HL-60 (cell line): ENCODE results near the gene RHBDL3.

ENCODE experiments used
- GABPA ChIP-seq: IDR thresholded peaks from 2 replicates; pipeline ENCODE4 v1.6.1; 2012; ENCODE audit warnings: low read depth
- POLR2AphosphoS5 ChIP-seq: IDR thresholded peaks from 2 replicates; pipeline ENCODE4 v1.6.1; 2012; ENCODE audit warnings: low read depth
- TF ChIP-seq, protein P1 (sequence below): IDR thresholded peaks from one replicate; pipeline ENCODE4 v1.5.1; 2011; ENCODE audit warnings: low read length, control low read depth, inconsistent platforms; ENCODE audit not compliant: insufficient read depth
- TF ChIP-seq, protein P2 (sequence below): IDR thresholded peaks from 2 replicates; pipeline ENCODE4 v1.6.1; 2012; ENCODE audit warnings: low read depth; ENCODE audit not compliant: insufficient replicate concordance

DNA sequence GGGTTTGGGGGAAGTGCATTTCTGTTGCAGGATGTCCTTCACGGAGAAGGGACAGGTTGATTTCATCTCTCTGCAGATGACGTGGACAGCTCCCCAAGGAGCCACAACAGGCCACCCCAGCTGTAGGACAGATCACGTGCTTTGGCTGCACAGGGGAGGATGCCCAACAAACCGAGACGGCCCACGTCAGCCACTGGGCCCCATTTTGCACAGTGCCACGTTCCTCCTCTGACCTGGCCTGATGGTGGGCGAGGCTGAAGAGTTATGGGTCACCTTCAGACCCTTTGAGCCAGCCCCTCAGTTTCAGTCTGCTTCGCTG is 9.0 kb upstream of the RHBDL3 start:
- no peak for TF ChIP-seq GABPA
- no peak for TF ChIP-seq POLR2AphosphoS5
- TF ChIP-seq, protein P1, sequence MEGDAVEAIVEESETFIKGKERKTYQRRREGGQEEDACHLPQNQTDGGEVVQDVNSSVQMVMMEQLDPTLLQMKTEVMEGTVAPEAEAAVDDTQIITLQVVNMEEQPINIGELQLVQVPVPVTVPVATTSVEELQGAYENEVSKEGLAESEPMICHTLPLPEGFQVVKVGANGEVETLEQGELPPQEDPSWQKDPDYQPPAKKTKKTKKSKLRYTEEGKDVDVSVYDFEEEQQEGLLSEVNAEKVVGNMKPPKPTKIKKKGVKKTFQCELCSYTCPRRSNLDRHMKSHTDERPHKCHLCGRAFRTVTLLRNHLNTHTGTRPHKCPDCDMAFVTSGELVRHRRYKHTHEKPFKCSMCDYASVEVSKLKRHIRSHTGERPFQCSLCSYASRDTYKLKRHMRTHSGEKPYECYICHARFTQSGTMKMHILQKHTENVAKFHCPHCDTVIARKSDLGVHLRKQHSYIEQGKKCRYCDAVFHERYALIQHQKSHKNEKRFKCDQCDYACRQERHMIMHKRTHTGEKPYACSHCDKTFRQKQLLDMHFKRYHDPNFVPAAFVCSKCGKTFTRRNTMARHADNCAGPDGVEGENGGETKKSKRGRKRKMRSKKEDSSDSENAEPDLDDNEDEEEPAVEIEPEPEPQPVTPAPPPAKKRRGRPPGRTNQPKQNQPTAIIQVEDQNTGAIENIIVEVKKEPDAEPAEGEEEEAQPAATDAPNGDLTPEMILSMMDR = no peak
- TF ChIP-seq, protein P2, sequence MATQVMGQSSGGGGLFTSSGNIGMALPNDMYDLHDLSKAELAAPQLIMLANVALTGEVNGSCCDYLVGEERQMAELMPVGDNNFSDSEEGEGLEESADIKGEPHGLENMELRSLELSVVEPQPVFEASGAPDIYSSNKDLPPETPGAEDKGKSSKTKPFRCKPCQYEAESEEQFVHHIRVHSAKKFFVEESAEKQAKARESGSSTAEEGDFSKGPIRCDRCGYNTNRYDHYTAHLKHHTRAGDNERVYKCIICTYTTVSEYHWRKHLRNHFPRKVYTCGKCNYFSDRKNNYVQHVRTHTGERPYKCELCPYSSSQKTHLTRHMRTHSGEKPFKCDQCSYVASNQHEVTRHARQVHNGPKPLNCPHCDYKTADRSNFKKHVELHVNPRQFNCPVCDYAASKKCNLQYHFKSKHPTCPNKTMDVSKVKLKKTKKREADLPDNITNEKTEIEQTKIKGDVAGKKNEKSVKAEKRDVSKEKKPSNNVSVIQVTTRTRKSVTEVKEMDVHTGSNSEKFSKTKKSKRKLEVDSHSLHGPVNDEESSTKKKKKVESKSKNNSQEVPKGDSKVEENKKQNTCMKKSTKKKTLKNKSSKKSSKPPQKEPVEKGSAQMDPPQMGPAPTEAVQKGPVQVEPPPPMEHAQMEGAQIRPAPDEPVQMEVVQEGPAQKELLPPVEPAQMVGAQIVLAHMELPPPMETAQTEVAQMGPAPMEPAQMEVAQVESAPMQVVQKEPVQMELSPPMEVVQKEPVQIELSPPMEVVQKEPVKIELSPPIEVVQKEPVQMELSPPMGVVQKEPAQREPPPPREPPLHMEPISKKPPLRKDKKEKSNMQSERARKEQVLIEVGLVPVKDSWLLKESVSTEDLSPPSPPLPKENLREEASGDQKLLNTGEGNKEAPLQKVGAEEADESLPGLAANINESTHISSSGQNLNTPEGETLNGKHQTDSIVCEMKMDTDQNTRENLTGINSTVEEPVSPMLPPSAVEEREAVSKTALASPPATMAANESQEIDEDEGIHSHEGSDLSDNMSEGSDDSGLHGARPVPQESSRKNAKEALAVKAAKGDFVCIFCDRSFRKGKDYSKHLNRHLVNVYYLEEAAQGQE = no peak
